SJSA1 (cell line): Measurements from ENCODE around the gene RPUSD4. TPM values are rescaled to one million over a fixed set of nuclear protein-coding genes. Genes with fewer than 3 reads are reported as not detected.

Source experiments
- DNase-seq, 2 experiments: peaks; one replicate each; pipeline ENCODE4 v3.0.0-alpha.2; 2015 to 2020; ENCODE audit warnings: low spot score in 2 of 2, low read depth in 1 of 2
- H3K27ac ChIP-seq: fragments of 250-450 bp; sonication (Bioruptor Pico); 2 replicates; pipeline ENCODE4 v1.5.1; 2020; ENCODE audit warnings: mild to moderate bottlenecking, moderate library complexity
- H3K27me3 ChIP-seq: fragments of 250-450 bp; sonication (Bioruptor Pico); replicated peaks from 2 replicates; pipeline ENCODE4 v1.5.1; 2020; ENCODE audit warnings: mild to moderate bottlenecking, moderate library complexity
- H3K36me3 ChIP-seq: fragments of 250-450 bp; sonication (Bioruptor Pico); 2 replicates; pipeline ENCODE4 v1.5.1; 2020; ENCODE audit warnings: mild to moderate bottlenecking
- H3K4me1 ChIP-seq: fragments of 250-450 bp; sonication (Bioruptor Pico); replicated peaks from 2 replicates; pipeline ENCODE4 v1.6.1; 2021; ENCODE audit warnings: mild to moderate bottlenecking
- H3K4me3 ChIP-seq: fragments of 250-450 bp; sonication (Bioruptor Pico); 2 replicates; pipeline ENCODE4 v1.5.1; 2020; ENCODE audit warnings: mild to moderate bottlenecking
- H3K9me3 ChIP-seq: fragments of 250-450 bp; sonication (Bioruptor Pico); replicated peaks from 2 replicates; pipeline ENCODE4 v1.5.1; 2020; ENCODE audit warnings: mild to moderate bottlenecking
- total RNA-seq: library from RNA; depleted of rRNA; stranded (reverse); fragments of >200 nt; shearing (Covaris generic); gene quantifications from 2 replicates; pipeline ENCODE4 v1.2.3, GENCODE V29; 2014

The RPUSD4 gene
- total RNA-seq, 1 experiment from 2014 or later = 17.5 TPM

DNA sequence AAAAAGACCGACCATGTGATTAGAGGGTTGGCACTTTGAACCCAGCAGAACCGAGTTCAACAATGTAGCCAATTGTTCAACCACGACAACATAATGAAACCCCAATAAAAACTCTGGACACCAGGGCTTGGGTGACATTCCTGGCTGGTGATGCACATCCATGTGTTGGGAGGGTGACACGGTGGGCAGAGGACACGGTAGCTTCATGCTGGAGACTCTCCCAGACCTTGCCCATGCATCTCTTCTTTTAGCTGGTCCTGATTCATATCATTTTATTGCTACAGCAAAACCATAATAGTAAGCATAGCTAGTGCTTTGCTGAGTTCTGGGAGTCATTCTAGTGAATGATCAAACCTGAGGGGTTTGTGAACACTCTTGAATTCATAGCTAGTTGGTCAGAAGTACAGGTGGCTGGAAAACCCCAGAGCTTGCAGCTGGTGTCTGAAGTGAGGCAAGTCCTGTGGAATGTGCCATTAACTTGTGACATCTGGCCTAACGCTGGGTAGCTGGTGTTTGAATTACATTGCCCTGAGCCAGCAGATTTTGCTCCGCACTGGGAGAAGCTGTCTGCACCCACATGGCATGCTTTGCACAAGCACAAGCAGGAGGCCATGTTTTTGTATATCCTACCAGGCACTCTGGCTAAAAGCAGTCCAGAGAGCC lies 14.0 kb downstream of the RPUSD4 start:
- Histone ChIP-seq H3K4me3 (no peak overlapping the region), H3K4me1 (no peaks in the 10 kb centered on the region), H3K9me3 (no peaks in the 10 kb centered on the region), H3K27me3 (no peaks in the 10 kb centered on the region), H3K27ac (no peak overlapping the region), H3K36me3 (peaks cover 6% of the 10 kb centered on the region; the same call in 1 of the 2 replicates)
- no peak for DNase-seq

DNA sequence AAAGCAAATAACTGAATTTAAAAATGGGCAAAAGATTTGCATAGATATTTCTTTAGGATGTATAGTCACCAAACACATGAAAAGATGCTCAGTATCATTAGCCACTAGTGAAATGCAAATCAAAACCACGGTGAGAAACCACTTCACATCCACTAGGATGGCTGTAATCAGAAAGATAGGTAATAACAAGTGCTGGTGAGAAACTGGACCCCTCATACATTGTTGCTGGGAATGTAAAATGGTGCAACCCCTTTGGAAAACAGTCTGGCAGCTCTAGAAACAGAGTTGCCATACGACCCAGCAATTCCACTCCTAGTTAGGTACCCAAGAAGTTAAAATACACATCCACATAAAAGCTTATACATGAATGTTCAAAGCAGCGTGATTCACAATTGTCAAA lies 16.3 kb downstream of the RPUSD4 start:
- H3K27ac ChIP-seq = no peak overlapping the region
- DNase-seq = no peak
- no peaks in the 10 kb centered on the region for H3K4me1 ChIP-seq
- no peaks in the 10 kb centered on the region for H3K27me3 ChIP-seq
- H3K9me3 ChIP-seq = no peaks in the 10 kb centered on the region
- H3K4me3 ChIP-seq = no peak overlapping the region
- peaks cover 6% of the 10 kb centered on the region; the same call in 1 of the 2 replicates for H3K36me3 ChIP-seq

DNA sequence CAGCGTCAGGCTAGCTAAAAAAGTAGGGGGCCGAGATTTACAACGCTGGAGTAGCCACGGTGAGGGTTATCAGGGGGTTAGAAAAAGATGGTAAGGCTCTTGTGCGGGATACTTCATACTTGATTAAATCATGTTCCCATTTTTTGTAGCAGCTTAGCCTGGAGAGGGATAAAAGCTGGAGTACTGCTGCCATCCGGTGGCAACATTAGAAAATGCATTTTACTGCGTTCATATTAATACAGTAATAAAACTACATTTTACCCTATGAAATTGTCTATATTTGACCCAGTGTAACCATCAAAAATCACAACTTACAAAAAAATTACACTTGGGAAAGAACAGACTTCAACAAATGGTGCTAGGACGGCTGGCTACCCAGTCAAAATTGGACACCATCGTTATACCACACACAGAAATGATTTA lies 17.3 kb downstream of the RPUSD4 start:
- H3K4me3 ChIP-seq = no peak overlapping the region
- no peaks in the 10 kb centered on the region for H3K9me3 ChIP-seq
- no peak overlapping the region for H3K27ac ChIP-seq
- no peaks in the 10 kb centered on the region for H3K4me1 ChIP-seq
- peak in 1 of 2 experiments; percentile 11 for DNase-seq
- no peaks in the 10 kb centered on the region for H3K27me3 ChIP-seq
- H3K36me3 ChIP-seq = peaks cover 6% of the 10 kb centered on the region; the same call in 1 of the 2 replicates

DNA sequence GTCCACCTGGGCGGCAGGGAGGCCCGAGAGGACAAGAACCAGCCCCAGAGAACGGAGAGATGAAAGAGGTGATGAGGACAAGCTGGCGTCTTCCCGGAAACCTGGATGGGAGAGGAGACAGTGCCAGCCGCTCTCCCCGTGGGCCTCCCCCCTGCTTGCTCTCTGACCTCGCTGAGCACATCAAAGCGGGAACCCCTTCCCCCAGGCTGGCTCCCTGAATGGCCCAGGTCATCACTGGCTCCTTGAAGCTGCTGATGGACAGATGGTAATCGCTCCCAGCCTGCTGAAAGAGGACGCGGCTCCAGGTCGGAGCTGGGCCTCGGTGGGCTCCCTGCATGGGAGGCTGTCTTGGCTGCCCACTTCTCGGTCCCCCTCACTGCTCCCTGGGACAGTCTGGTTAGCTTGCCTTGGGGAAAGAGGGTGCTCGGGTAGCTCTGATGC lies 18.4 kb downstream of the RPUSD4 start:
- no peak overlapping the region for H3K4me3 ChIP-seq
- no peaks in the 10 kb centered on the region for H3K9me3 ChIP-seq
- H3K27ac ChIP-seq = no peak overlapping the region
- peaks cover 6% of the 10 kb centered on the region; the same call in 1 of the 2 replicates for H3K36me3 ChIP-seq
- H3K4me1 ChIP-seq = no peaks in the 10 kb centered on the region
- no peaks in the 10 kb centered on the region for H3K27me3 ChIP-seq
- no peak for DNase-seq

DNA sequence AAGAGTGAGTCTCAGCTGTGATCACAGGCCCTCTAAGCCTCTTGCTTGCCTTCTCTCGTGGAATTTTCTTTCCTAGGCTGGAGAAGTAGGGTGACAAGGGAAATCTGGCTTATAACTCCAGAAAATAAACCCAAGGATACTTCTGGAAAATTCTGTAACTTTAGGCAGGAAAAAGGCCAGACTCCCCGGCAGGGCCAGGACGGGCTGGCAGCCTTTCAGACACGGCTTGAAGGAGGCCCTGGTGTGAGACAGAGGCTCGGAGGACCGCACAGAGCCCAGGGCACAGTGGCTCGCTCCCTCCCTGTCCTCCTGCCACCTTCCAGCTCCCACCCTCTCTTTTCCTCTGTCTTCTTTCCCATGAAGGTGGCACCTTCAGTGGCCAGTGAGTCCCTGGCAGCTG lies 19.1 kb downstream of the RPUSD4 start:
- Histone ChIP-seq H3K4me3 (no peak overlapping the region), H3K4me1 (no peaks in the 10 kb centered on the region), H3K9me3 (no peaks in the 10 kb centered on the region), H3K27me3 (no peaks in the 10 kb centered on the region), H3K27ac (no peak overlapping the region), H3K36me3 (peaks cover 2% of the 10 kb centered on the region; the same call in 1 of the 2 replicates)
- no peak for DNase-seq

DNA sequence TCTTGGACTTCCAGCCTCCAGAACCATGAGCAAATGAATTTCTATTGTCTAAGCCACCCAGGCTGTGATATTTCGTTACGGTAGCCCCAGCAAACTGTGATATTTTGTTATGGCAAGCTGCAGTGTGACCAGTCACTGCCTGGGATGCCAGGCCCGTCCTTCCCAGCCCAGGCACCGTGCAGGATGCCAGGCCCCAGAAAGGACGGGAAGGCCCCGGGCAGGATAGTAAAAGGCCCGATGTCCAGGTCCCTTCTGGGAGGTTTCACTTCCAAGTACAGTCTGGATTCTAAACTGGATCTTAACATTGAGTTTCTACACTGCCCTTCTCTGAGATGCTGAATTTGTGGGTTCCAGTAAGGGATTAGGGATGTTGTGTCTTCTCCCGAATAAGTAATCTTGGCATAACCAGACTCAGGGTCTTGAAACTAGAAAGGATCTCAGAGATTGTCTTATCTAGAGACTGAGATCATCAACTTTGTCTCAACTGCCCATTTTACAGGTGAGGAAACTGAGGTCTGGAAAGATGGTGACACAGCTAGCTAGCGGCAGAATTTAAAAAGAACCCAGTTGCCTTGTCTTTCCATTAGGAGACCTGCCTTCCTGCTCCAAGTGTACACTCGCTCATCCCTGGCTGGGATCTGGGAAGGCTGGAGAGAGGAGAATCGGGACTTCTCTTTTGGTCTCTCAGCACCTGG lies 19.9 kb downstream of the RPUSD4 start:
- Histone ChIP-seq H3K36me3 (no peaks in the 10 kb centered on the region), H3K4me1 (no peaks in the 10 kb centered on the region), H3K27me3 (no peaks in the 10 kb centered on the region), H3K9me3 (no peaks in the 10 kb centered on the region), H3K27ac (no peak overlapping the region), H3K4me3 (no peak overlapping the region)
- DNase-seq = no peak

DNA sequence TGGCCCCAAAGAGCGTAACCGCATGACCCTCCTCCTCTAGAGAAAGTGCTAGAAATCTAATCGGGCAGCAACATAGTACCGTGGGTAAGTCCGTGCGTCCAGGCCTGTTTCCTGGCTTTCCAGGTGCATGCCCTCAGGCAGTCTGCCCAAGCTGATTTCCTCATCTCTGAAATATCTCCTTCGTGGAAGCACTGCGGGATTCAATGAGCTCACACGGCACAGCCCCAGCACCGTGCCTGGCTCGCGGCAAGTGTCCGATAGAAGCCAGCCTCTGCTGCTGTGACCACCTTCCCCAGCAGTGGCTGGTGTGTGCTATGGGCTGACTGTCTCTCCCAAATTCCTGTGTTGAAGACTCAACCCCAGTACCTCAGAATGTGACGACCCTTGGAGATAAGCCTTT lies 20.7 kb downstream of the RPUSD4 start:
- H3K36me3 ChIP-seq = no peaks in the 10 kb centered on the region
- no peaks in the 10 kb centered on the region for H3K9me3 ChIP-seq
- no peak overlapping the region for H3K4me3 ChIP-seq
- DNase-seq = no peak
- no peak overlapping the region for H3K27ac ChIP-seq
- H3K27me3 ChIP-seq = no peaks in the 10 kb centered on the region
- H3K4me1 ChIP-seq = no peaks in the 10 kb centered on the region

DNA sequence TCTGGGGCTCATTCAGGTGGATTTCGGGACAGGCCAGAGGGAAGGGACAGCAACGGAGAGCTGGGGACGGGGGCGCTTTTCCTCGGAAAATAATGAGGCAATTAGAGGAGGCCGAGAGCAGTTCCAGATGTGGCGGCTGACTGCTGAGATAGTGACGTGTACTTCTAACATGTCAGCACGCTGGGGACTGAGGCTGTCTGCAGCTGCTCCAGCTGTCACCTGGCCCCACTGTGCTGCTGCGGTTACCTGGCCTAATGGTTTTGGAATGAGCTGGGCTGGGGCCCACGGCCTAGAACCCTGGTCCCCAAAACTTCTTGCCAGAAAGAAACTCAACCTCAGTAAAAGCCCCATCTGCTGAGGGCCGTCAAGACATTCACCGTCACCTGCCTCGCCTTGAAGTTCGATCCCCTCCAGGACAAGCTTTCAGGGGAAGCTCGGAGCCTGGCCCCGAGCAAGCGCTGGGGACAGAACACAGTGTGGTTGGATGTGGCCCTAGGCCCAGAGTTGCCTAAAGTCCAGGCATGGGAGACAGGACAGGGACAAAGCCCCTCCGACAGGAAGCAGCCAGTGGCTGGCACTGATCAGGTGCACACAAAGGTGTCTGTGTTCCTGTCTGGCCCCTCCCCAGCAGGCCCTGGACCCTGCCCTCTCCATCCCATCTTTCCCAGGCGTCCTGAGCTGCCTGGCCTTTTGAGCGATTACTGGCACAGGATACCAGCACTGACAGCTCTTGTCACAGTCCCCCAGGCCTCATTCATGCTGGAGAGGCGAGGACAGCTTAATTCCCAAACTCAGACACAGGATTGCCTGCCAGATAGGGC lies 22.1 kb downstream of the RPUSD4 start:
- Histone ChIP-seq H3K36me3 (no peaks in the 10 kb centered on the region), H3K27me3 (no peaks in the 10 kb centered on the region), H3K27ac (no peak overlapping the region), H3K4me1 (no peaks in the 10 kb centered on the region), H3K9me3 (no peaks in the 10 kb centered on the region), H3K4me3 (no peak overlapping the region)
- DNase-seq = no peak

DNA sequence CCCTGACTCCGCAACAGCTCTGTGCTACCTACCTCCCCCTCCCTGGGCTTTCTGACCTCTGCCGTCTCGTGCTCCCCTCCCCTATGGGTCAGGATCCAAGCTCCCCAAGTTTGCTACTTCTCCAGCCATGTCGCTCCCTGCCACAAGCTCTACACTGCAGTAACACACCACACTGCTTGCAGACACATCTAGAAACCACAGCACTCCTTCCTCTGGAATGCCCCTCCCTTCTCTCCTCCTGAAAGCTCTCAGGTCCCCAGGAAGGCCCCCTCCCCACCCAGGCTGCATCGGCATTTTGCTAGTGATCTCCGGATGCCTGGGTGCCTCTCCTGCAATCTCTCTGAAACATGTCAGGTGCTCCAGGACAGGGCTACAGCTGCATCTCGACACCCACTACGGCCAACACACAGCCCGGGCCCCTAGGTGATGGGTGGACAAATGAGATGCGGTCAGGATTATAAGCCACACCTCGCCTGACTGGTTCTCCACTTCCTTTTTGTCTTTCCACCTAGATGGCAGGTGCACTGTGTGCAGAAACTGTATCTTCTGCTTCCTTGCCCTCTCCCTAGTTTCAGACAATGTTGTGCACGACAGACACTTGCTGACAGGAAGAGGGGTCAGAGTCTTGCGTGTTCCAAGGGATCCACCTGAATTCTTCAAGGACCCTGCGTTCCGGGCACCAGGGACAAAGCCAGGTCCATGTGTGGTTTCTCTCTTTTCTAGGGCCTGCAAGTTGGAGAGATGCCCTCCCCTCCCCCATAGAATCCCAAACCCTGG lies 22.9 kb downstream of the RPUSD4 start:
- H3K9me3 ChIP-seq = no peaks in the 10 kb centered on the region
- H3K27me3 ChIP-seq = no peaks in the 10 kb centered on the region
- no peak for DNase-seq
- no peaks in the 10 kb centered on the region for H3K36me3 ChIP-seq
- no peak overlapping the region for H3K4me3 ChIP-seq
- H3K27ac ChIP-seq = no peak overlapping the region
- no peaks in the 10 kb centered on the region for H3K4me1 ChIP-seq

DNA sequence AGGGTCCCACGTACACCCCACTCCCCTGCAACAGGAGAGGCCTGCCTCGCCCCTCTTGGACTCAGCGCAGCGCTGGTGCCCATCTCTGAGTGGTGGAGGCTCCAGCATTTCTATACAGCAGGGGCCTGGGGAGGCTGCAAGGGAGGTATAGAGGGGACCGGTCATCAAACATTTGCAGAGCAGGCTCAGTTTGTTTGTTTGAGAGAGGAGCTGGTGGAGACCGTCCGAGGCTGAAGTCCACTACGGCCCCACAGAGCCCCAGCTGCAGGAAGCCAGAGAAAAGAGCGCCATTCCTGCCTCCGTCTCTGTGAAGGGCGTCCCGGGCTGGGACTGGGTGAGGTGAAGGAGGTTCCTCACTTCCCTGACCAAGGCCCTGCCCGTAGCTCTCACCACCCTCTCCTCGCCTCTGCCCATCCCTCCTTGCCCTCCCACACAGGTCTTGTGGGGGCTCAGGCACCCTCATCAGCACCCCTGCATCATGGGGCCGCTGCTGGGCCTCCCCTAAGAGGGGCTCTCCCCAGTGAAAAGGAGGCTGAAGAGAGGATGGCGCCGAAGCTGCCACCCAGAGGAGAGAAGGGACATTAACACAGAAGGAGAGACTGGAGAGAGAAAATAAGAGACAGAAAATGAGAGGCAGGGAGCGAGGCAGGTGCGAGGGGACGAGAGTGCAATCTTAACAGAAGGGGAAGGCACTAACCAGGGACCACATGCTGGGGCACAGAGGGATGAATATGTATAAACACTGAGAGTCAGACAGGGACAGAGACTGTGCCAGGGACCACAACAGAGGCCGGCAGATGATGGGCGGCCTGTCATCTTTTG lies 24.5 kb downstream of the RPUSD4 start:
- H3K27ac ChIP-seq = no peak overlapping the region
- H3K4me1 ChIP-seq = no peaks in the 10 kb centered on the region
- H3K4me3 ChIP-seq = no peak overlapping the region
- no peaks in the 10 kb centered on the region for H3K36me3 ChIP-seq
- no peak for DNase-seq
- H3K9me3 ChIP-seq = no peaks in the 10 kb centered on the region
- no peaks in the 10 kb centered on the region for H3K27me3 ChIP-seq

DNA sequence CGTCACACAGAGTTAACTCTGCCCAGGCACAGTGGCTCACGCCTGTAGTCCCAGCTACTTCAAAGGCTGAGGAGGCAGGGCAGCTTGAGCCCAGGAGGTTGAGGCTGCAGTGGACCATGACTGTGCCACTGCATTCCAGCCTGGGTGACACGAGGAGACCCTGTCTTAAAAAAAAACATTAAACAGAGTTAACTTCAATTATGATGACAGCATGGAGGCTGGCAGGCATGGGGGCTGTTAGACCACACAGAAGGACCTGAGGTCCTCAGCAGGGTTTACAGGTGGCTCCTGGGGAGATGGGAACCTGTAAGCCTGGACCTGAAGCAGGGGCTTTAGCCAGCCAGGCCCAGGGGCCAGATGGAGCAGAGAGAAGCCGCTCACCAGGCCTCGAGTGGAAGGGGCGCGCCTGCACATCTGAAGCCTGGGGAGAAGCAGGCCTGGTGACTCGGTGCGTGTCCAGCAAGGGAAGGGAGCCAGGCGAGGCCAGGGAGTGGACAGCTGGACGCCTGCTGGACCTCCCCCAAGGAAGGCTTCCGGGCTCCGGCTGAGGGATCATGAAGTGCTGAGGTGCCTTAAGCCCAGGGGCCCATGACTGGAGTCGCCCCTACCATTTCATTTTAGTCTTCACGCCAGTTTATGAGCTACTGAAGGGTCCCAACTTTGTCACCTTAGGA lies 25.3 kb downstream of the RPUSD4 start:
- Histone ChIP-seq H3K36me3 (no peaks in the 10 kb centered on the region), H3K4me1 (no peaks in the 10 kb centered on the region), H3K4me3 (no peak overlapping the region), H3K27ac (no peak overlapping the region), H3K27me3 (no peaks in the 10 kb centered on the region), H3K9me3 (no peaks in the 10 kb centered on the region)
- no peak for DNase-seq

DNA sequence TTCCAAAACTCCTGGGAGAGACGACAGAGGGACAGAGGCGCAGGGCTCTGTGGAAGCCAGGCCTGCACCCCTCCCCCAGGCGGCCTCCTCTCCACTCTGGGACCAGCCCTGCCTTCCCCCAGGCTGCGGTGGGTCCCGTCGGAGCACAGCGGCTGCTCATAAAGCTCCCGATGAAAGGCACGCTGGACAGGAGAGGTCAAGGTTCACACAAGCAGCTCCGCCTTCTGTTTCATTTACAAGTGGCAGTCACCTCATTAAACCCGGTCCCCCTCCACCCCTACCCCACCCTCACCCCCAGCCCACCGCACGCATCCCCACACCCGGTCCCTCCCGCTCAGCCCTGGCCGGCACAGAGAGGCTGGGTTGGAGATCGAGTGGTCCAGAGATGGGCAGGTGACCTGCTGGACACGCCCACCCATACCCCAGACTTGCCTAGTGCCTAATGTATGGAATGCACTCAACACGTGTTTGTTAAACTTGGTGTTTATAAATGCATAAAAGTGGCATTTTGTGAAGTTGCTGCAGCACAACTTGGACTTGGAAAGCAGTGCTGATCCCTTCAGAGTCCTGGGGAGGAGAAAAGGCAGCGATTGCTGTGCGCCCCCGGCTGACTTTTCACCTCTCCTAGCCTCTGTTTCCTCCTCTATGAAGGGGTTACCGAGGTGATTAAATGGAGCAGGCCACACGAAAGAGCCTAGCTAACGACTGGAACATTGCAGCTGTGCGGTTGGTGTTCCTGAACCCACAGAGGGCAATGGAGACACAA lies 26.0 kb downstream of the RPUSD4 start:
- Histone ChIP-seq H3K27me3 (no peaks in the 10 kb centered on the region), H3K27ac (no peak overlapping the region), H3K9me3 (no peaks in the 10 kb centered on the region), H3K4me3 (no peak overlapping the region), H3K4me1 (no peaks in the 10 kb centered on the region), H3K36me3 (no peaks in the 10 kb centered on the region)
- DNase-seq = no peak
